Measurements from ENCODE around the gene ITFG2. TPM values are rescaled to one million over a fixed set of nuclear protein-coding genes. Genes with fewer than 3 reads are reported as not detected.
A peak's percentile ranks its signal among the peaks of the same experiment; 100 is the strongest.

The ITFG2 gene
- total and polyA plus RNA-seq, 9 donors: 25.4 to 66.0 (median 41.1) TPM

DNA sequence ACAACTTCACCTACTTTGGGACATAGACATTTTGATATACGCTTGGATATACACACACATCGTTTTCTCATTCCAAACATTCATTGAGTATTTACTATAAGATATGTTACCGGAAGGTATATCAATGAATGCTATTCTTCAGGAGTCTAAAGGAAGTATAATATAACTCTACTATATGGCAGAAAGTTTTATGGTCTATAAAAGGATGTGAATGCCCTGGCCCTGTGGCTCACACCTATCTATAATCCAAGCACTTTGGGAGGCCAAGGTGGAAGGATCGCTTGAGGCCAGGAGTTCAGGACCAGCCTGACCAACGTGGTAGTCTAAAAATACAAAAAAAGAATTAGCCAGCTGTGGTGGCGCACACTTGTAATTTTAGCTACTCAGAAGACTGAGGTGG is 16.8 kb downstream of the ITFG2 start:
- no peak overlapping the region for H3K27ac ChIP-seq
- no peaks in the 10 kb centered on the region for H3K27me3 ChIP-seq
- DNase-seq: no peak
- no peak overlapping the region for H3K4me3 ChIP-seq
- H3K9me3 ChIP-seq: no peaks in the 10 kb centered on the region
- TF ChIP-seq, protein P1, sequence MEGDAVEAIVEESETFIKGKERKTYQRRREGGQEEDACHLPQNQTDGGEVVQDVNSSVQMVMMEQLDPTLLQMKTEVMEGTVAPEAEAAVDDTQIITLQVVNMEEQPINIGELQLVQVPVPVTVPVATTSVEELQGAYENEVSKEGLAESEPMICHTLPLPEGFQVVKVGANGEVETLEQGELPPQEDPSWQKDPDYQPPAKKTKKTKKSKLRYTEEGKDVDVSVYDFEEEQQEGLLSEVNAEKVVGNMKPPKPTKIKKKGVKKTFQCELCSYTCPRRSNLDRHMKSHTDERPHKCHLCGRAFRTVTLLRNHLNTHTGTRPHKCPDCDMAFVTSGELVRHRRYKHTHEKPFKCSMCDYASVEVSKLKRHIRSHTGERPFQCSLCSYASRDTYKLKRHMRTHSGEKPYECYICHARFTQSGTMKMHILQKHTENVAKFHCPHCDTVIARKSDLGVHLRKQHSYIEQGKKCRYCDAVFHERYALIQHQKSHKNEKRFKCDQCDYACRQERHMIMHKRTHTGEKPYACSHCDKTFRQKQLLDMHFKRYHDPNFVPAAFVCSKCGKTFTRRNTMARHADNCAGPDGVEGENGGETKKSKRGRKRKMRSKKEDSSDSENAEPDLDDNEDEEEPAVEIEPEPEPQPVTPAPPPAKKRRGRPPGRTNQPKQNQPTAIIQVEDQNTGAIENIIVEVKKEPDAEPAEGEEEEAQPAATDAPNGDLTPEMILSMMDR (IDR thresholded peaks at IDR 0.05): no peak
- TF ChIP-seq EP300 (IDR thresholded peaks at IDR 0.05) (no peak), POLR2A (IDR thresholded peaks at IDR 0.05) (no peak)
- peaks cover 2% of the 10 kb centered on the region for H3K4me1 ChIP-seq (ENCODE audit: insufficient read depth)
- intact Hi-C loops (cut with DNase I): no loop called here
- WGBS, 3 donors: 84 to 90% (median 85%) methylated on average over 6 of the region's 6 CpGs
- no peaks in the 10 kb centered on the region for H3K36me3 ChIP-seq

DNA sequence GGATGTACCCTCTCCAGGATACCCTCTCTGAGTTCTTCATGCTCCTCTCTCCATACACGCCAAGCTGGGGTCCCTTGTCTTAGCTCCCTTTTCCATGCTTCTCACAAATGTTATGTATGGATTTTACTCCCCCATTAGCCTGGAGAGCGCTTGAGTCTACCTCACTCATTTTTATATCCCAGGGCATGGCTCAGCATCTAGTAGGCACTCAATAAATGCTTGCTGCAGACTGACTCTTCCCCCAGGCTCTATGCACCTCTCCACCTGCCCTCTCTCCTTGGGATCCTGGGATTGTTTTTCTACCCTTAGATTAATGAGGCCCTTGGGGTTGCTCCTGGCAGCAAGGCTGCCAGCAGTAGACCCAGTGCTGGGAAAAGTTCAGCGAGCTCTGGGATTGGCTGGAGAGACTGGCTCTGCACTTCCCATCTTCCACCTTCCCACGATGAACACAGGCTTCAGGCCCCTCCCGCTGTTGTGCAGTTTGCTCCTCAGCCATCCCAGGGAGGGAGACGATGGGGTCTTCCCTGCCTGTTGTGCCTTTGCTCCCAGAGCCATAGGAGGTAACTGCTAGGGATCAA is 20.2 kb downstream of the ITFG2 start:
- no peaks in the 10 kb centered on the region for H3K27me3 ChIP-seq
- no peak overlapping the region for H3K27ac ChIP-seq
- 55 to 65% (median 58%) methylated on average over 6 of the region's 6 CpGs for WGBS, 3 donors
- H3K4me1 ChIP-seq (ENCODE audit: insufficient read depth): peaks cover 10% of the 10 kb centered on the region
- H3K36me3 ChIP-seq: no peaks in the 10 kb centered on the region
- no peak for DNase-seq
- no peak for TF ChIP-seq POLR2A (IDR thresholded peaks at IDR 0.05)
- no peak for TF ChIP-seq EP300 (IDR thresholded peaks at IDR 0.05)
- TF ChIP-seq, protein P1 (IDR thresholded peaks at IDR 0.05): no peak
- H3K4me3 ChIP-seq: no peak overlapping the region
- intact Hi-C loops (cut with DNase I): loop anchor here in 1 of 4 donors (10.0 kb wide), 1 partner anchor 52 kb away; no protein-coding TSS in a partner anchor
- H3K9me3 ChIP-seq: no peaks in the 10 kb centered on the region

DNA sequence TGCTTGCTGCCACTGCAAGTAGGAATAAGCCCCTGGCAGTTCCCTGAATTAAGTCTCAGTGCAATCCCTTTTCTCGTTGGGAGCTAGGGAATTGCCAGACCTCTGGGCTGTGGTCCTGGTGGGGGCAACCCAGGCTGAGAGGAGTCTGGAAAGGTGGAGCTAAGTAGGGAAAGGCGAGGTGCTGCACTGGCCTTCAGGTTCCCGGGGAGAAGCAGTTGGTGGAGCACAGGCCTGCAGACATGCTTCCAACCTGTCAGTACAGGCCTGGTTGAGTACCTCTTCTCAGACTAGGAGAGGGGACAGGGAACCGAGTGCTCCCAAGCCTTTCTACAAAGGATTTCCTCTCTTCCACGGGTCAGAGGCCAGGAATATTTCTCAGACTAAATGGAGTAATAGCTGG is 20.9 kb downstream of the ITFG2 start:
- DNase-seq: no peak
- WGBS, 3 donors: 25 to 35% (median 32%) methylated on average over 5 of the region's 5 CpGs
- Histone ChIP-seq H3K36me3 (no peaks in the 10 kb centered on the region), H3K27me3 (no peaks in the 10 kb centered on the region), H3K27ac (no peak overlapping the region), H3K9me3 (no peaks in the 10 kb centered on the region), H3K4me1 (ENCODE audit: insufficient read depth) (peaks cover 10% of the 10 kb centered on the region), H3K4me3 (no peak overlapping the region)
- intact Hi-C loops (cut with DNase I): loop anchor here in 1 of 4 donors (10.0 kb wide), 1 partner anchor 51 kb away; no protein-coding TSS in a partner anchor
- TF ChIP-seq, protein P1 (IDR thresholded peaks at IDR 0.05): no peak
- TF ChIP-seq POLR2A (IDR thresholded peaks at IDR 0.05): no peak
- TF ChIP-seq EP300 (IDR thresholded peaks at IDR 0.05): no peak

DNA sequence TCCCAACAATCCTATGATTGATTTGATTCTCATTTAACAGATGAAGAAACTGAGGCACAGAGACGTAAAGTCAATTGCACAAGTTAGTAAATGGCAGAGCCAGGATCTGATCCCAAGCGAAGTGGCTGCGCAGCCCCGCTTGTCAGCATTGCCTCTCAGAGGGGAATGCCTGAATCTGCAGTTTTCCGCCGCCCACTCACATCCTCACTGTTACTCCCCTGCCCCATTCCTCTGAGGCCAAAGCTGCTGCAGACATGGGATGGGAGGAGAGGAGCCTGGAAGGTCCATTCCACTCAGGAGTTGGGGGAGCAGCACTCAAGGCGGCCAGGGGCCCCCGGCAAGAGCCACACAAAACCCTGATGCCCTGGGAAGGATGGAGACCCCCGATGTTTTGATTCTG is 21.3 kb downstream of the ITFG2 start:
- H3K27ac ChIP-seq: peak overlapping the region; percentile 60 to 61
- no peaks in the 10 kb centered on the region for H3K9me3 ChIP-seq
- H3K27me3 ChIP-seq: no peaks in the 10 kb centered on the region
- H3K36me3 ChIP-seq: no peaks in the 10 kb centered on the region
- TF ChIP-seq, protein P1 (IDR thresholded peaks at IDR 0.05): no peak
- TF ChIP-seq EP300 (IDR thresholded peaks at IDR 0.05): no peak
- TF ChIP-seq POLR2A (IDR thresholded peaks at IDR 0.05): no peak
- DNase-seq: peak in 1 of 5 donors; percentile 52
- peaks cover 10% of the 10 kb centered on the region for H3K4me1 ChIP-seq (ENCODE audit: insufficient read depth)
- H3K4me3 ChIP-seq: no peak overlapping the region
- 9 to 21% (median 18%) methylated on average over 9 of the region's 9 CpGs for WGBS, 3 donors
- intact Hi-C loops (cut with DNase I): loop anchor here in 1 of 4 donors (10.0 kb wide), 1 partner anchor 51 kb away; no protein-coding TSS in a partner anchor

All from ovary (tissue), 9 donors.